ENCODE measurements around the gene TNFSF13B. TPM values are rescaled to one million over a fixed set of nuclear protein-coding genes. Genes with fewer than 3 reads are reported as not detected.

Gene TNFSF13B
- total RNA-seq, 1 donor from 2014 or later = 1.7 TPM

- H3K4me1 ChIP-seq = peaks cover 61% of the 10 kb centered on the region
- TF ChIP-seq, protein P1, sequence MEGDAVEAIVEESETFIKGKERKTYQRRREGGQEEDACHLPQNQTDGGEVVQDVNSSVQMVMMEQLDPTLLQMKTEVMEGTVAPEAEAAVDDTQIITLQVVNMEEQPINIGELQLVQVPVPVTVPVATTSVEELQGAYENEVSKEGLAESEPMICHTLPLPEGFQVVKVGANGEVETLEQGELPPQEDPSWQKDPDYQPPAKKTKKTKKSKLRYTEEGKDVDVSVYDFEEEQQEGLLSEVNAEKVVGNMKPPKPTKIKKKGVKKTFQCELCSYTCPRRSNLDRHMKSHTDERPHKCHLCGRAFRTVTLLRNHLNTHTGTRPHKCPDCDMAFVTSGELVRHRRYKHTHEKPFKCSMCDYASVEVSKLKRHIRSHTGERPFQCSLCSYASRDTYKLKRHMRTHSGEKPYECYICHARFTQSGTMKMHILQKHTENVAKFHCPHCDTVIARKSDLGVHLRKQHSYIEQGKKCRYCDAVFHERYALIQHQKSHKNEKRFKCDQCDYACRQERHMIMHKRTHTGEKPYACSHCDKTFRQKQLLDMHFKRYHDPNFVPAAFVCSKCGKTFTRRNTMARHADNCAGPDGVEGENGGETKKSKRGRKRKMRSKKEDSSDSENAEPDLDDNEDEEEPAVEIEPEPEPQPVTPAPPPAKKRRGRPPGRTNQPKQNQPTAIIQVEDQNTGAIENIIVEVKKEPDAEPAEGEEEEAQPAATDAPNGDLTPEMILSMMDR (IDR thresholded peaks at IDR 0.05; ENCODE audit: borderline replicate concordance) = peak; percentile 87
- H3K4me3 ChIP-seq = no peak overlapping the region
- no peak for DNase-seq
- peaks cover 9% of the 10 kb centered on the region for H3K36me3 ChIP-seq
- intact Hi-C loops (cut with micrococcal nuclease) = no loop called here
- no peak overlapping the region for H3K27ac ChIP-seq (replicated peaks)
- H3K27me3 ChIP-seq (ENCODE audit: low read depth) = no peaks in the 10 kb centered on the region
- H3K9me3 ChIP-seq (replicated peaks) = no peaks in the 10 kb centered on the region
Observed at GRCh38 chr13:108227651-108228272, 41.8 kb upstream of the TNFSF13B start.

GRCh38 chr13:108230377-108230776 is 39.1 kb upstream of the TNFSF13B start:
- Histone ChIP-seq H3K9me3 (replicated peaks) (no peaks in the 10 kb centered on the region), H3K4me1 (peaks cover 35% of the 10 kb centered on the region), H3K4me3 (no peak overlapping the region), H3K36me3 (peaks cover 9% of the 10 kb centered on the region), H3K27ac (replicated peaks) (no peak overlapping the region), H3K27me3 (ENCODE audit: low read depth) (no peaks in the 10 kb centered on the region)
- TF ChIP-seq, protein P1 (IDR thresholded peaks at IDR 0.05; ENCODE audit: borderline replicate concordance) = no peak
- intact Hi-C loops (cut with micrococcal nuclease) = no loop called here
- no peak for DNase-seq

- H3K27me3 ChIP-seq (ENCODE audit: low read depth) = no peaks in the 10 kb centered on the region
- intact Hi-C loops (cut with micrococcal nuclease) = no loop called here
- H3K4me1 ChIP-seq = no peaks in the 10 kb centered on the region
- TF ChIP-seq, protein P1 (IDR thresholded peaks at IDR 0.05; ENCODE audit: borderline replicate concordance) = no peak
- no peak overlapping the region for H3K4me3 ChIP-seq
- H3K27ac ChIP-seq (replicated peaks) = no peak overlapping the region
- no peak for DNase-seq
- peaks cover 6% of the 10 kb centered on the region for H3K36me3 ChIP-seq
- peaks cover 46% of the 10 kb centered on the region for H3K9me3 ChIP-seq (replicated peaks)
Observed at GRCh38 chr13:108249150-108249549, 20.4 kb upstream of the TNFSF13B start.

GRCh38 chr13:108257248-108257647 is 12.3 kb upstream of the TNFSF13B start:
- intact Hi-C loops (cut with micrococcal nuclease) = no loop called here
- no peaks in the 10 kb centered on the region for H3K27me3 ChIP-seq (ENCODE audit: low read depth)
- no peak overlapping the region for H3K27ac ChIP-seq (replicated peaks)
- TF ChIP-seq, protein P1 (IDR thresholded peaks at IDR 0.05; ENCODE audit: borderline replicate concordance) = no peak
- H3K4me3 ChIP-seq = no peak overlapping the region
- peaks cover 8% of the 10 kb centered on the region for H3K36me3 ChIP-seq
- peaks cover 15% of the 10 kb centered on the region for H3K9me3 ChIP-seq (replicated peaks)
- no peak for DNase-seq
- no peaks in the 10 kb centered on the region for H3K4me1 ChIP-seq

DNA sequence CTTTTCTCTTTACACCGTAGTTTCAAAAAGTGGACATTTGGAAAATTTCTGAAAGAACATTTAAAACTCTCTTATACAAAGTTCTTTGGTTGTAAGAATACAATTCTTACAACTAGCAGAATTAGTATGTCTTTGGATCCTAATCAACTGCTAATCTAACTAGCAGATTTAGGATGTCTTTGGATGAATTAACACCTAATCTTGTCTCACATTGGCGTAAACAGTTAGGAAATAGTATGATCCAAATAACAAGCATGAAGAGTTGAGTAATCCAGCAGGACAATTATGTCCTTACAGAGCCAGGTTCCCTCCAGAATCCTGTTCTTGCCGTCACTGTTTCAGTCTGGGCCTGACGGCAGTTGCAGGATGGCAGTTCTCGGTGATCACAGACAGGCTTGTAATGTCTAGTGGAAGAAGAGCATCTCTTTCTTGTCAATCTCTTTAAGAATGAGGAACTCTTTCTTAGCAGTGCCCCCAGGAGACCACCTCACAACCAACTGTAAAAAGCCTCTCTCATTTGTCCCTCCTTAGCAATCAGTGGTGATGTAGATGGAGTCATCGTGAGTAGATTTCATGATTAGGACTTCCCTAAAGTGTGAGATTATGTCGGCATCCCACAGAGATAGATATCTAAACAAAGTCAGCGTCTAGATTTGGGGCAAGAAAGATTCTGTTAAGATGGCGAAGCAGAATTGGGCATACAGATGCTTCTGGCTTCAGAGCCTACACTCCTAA is 5.7 kb upstream of the TNFSF13B start:
- intact Hi-C loops (cut with micrococcal nuclease) = no loop called here
- no peak for DNase-seq
- Histone ChIP-seq H3K4me1 (no peaks in the 10 kb centered on the region), H3K9me3 (replicated peaks) (no peaks in the 10 kb centered on the region), H3K27ac (replicated peaks) (no peak overlapping the region), H3K4me3 (no peak overlapping the region), H3K36me3 (peaks cover 8% of the 10 kb centered on the region), H3K27me3 (ENCODE audit: low read depth) (no peaks in the 10 kb centered on the region)
- TF ChIP-seq, protein P1 (IDR thresholded peaks at IDR 0.05; ENCODE audit: borderline replicate concordance) = no peak
